NCI-H2171 treated with DMSO at 0.1 percent for 48 hours (cell line): ENCODE data around the gene HMGN3.
"Not testable (repeated sequence)": the region's sequence is repeated elsewhere in the genome, so short reads cannot be mapped to it uniquely, and the experiment has no call there.

Source experiments
- DNase-seq: peaks from one replicate; lab custom pipeline; 2025; lab: John Stamatoyannopoulos, UW

HMGN3 gene

DNA sequence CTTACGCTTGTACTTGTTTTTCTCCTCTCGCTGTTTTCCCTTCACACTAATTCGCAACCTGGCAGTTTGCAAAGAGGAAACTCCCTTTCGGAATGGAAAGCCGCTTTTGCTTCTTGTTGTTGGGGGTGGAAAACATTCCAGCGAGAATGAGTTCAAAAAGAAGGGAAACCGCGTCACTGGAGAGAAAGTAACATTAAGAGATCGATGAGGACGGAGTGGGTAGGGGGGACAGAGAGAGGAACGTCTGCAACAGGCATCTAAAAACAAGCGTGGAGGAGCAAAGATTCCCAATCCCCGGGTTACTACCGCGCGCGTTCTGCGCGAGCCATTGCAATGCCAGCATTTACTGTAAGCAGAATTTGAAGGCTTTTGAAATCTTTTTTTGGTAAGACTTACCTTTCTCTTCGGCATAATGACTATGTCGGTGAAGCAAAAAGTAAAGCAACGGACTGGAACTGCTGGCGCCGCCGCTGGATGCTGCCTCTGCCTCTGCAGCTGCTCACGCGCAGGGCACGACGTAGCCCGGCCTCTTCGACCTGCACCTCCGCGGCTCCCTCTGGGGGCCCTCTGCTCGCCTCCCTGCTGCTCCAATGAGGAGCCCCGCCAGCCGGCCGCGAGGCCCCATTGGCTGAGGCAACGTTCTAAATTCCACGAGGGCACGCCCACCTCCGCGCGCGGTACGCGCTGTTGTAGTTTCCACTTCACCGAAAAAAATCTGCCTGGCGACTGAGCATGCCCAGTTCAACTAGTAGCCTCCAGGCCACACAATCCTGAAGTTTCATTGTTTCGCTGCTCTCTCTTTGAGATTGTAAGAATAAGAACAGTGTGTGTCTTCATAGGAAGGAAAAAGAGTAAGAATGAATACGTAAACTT is at the start of gene HMGN3:
TSS of gene HMGN3 (minus strand) at position 533 of the 873 bp plus-strand sequence.
- peak; percentile 96 for DNase-seq

DNA sequence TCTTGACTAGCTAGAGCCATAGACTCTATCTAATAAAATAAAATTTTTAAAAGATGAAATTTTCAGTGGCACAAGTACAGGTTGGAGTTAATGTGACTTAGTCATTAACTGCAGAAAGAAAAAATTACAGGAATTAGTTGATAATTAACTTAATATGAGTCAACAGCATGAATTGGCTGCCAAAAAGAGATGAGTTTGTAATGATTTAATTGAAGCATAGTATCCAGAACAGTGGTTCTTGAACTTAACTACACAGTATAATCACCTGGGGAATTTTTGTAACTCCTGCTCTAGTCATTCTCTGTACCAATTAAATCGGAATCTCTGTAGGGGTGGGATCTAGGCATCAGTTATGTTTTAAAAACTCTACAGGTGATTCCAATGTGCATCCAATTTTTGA is 46.3 kb upstream of the HMGN3 start:
- DNase-seq = no peak

DNA sequence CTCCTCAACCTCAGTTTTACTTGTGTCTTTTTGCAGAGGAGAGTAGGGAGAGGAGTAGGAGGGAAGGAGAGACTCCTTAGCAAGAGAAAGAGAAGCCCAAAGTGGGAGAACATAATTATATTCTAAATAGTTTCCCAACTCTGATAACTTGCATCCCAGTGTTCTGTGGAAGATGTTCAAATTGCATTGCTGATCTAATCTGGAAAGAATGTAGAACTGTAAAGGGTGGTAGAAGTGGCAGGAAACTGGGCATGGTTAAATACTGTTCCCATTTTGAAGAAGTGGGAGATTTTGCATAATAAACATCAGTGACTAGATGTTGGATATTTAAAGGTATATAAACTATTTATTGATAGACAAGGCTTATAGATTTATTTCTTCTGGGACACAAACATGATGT is 42.6 kb upstream of the HMGN3 start:
- DNase-seq = no peak

DNA sequence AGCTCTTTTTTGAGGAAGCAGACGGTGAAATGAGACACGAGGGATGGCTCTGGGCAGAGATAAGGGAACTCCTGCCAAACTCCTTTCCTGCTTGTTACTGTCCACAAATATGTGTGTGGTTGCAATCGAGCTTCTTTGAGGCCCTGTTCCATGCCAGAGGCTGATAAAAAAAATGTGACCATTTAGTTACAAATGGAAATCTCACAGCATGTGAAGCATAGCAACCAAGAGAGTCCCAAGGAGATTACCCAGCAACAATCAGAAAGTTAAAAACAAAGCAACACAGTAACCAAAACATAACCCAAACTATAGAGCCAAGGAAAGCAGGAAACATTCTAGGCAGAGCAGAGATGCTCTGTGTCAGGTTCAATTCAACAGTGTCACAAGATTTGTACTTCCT is 35.4 kb upstream of the HMGN3 start:
- no peak for DNase-seq

DNA sequence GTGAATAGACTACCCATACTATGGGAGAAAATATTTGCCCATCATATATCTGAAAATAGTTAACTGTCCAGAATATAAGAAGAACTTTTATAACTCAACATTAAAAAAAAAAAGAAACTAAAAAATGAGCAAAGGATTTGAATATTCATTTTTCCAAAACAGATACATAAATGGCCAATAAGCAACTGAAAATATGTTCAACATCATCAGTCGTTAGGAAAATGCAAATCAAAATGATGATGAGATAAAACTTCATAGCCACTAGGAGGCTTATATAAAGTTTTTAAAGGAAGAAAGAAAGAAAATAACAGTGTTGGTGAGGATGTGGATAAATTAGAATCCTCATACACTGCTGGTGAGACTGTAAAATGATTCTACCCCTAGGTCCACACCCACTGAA is 32.6 kb upstream of the HMGN3 start:
- no peak for DNase-seq

DNA sequence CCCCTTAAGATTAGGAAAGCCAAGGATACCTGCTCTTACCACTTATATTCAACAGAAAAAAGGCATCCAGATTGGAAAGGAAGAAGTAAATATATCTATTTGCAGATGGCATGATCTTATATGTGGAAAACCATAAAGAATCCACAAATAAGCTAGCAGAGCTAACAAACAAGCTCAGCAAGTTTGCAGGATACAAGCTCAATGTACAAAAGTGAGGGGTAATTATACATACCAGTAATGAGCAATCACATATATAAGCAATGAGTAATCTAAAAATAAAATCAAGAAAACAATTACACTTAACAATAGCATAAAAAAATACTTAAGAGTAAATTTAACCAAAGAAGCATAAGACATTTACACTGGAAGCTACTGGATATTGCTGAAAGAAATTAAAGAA is 31.6 kb upstream of the HMGN3 start:
- no peak for DNase-seq

DNA sequence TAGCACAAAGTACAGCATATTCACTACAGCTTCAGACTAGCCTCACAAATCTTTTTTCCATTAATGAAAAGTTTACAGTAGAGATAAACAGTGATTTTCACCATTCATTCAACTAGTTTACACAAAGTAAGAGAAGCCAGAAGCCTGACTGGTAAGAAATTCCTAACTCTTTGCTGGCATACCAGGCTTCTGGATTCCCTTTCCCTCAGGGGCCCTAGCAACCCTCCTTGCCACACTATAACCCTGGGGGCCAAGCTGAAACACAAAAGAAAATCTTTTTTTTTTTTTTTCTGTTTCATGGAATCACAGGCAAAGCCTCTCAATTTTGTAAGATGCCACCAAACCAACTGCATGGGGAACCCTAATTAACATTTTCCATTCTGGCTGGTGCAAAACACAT is 28.9 kb upstream of the HMGN3 start:
- DNase-seq = no peak

DNA sequence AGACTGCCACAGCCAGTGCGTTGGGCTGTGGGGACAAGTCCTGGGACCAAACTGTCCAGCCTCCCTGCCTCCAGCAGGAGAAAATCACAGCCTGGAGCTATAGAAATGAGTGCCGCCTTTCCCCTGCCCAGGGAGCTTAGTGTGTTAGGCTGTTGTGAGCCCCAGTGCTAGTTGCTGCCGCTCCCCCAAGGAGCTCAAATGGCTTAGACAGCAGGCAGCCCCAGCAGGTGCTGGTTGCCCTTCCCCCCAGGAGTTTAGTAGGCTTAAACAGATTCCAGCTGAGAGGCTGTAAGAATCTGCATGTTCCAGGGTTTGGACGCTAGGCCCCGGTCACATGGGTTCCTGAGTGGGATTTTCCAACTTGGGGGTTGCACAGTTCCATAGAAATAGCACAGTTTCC is 27.2 kb upstream of the HMGN3 start:
- DNase-seq = no peak

DNA sequence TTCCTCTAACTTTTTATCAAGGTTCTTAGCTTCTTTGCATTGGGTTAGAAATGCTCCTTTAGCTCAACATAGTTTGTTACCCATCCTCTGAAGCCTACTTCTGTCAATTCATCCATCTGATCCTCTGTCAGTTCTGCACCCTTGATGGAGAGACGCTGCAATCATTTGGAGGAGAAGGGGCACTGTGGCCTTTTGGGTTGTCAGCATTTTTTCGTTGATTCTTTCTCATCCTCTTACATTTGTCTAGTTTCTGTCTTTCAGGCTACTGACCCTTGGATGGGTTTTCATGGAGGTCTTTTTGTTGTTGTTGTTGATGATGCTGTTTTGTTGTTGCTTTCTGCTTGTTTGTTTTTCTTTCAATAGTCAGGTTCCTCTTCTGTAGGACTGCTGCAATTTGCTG is 26.3 kb upstream of the HMGN3 start:
- no peak for DNase-seq

DNA sequence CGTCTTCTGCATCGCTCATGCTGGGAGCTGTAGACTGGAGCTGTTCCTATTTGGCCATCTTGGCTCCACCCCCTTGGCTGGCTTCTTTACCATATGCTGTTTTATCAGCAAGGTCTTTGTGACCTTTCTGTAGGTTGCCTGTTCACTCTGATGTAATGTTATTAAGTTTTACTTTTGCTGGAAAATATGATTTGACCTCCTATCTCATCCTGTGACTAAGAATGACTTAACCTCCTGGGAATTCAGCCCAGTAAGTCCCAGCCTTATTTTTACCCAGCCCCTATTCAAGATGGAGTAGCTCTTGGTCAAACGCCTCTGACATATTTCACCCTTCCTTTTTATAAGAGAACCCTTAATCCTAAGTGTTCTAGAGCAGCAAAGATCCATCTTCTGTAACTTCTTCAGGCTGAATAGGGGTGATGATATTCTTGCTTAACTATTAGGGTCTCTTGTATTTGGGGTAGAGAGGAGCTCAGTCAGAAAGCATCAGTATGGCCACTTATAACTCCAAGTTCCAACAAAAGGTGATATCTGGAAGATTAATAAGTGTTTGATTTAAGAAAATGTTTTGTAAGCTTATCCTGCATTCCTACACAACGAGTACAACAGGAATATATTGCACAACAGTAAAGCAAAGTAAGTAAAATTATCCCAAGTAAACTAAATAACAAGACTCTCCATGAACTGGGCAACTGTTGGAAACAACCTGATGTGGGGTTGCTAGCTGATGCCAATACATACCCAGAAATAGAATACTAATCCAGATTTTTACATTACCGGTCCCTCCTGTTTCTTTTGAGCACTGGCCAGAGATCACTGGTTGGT is 23.1 kb upstream of the HMGN3 start:
- DNase-seq = no peak

DNA sequence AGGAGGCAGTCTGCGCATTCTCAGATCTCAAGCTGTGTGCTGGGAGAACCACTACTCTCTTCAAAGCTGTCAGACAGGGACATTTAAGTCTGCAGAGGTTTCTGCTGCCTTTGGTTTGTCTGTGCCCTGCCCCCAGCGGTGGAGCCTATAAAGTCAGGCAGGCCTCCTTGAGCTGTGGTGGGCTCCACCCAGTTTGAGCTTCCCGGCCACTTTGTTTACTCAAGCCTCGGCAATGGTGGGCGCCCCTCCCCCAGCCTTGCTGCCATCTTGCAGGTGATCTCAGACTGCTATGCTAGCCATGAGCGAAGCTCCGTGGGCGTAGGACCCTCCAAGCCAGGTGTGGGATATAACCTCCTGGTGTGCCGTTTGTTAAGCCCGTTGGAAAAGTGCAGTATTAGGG is 22.3 kb upstream of the HMGN3 start:
- not testable (repeated sequence) for DNase-seq

DNA sequence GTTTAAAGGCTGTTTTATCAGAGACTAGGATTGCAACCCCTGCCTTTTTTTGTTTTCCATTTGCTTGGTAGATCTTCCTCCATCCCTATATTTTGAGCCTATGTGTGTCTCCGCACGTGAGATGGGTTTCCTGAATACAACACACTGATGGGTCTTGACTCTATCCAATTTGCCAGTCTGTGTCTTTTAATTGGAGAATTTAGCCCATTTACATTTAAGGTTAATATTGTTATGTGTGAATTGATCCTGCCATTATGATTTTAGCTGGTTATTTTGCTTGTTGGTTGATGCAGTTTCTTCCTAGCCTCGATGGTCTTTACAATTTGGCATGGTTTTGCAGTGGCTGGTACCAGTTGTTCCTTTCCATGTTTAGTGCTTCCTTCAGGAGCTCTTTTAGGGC is 20.6 kb upstream of the HMGN3 start:
- not testable (repeated sequence) for DNase-seq

DNA sequence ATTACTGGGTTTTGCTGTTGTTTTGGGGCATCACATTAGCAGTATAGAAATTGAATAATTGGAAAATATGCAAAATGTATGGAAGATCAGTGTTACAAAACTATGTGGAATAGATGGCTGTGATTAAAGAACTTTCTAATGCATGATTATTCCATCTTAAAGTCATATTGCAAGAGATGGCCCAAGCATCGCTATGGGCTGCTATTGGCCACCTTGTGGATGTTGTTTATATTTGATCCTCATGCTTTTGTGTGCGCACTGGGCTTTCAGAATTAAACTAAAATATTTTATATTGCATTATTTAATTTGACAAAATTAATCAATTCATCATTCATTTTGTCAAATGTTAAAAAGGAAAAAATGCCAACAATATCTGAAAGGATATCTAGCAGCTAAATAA is 16.1 kb upstream of the HMGN3 start:
- DNase-seq = no peak

DNA sequence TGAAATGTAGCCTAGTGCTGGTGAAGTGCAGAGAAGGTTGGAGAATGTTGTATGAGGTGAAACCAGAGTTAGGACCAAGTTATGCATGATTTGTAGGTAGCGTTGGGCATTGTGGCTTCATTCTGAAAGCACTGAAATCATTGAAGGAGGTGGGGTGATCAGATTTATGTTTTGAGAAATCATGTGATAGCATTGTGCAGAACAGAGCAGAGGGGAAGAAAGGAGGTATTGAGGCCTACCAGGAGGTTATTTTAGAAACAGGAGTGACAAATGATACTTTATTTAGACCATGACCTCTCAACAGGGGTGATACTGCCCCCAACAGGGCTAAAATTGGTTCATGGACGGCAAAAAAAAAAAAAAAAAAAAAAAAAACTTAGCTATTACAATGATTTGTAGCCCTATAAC is 15.6 kb upstream of the HMGN3 start:
- DNase-seq = no peak

DNA sequence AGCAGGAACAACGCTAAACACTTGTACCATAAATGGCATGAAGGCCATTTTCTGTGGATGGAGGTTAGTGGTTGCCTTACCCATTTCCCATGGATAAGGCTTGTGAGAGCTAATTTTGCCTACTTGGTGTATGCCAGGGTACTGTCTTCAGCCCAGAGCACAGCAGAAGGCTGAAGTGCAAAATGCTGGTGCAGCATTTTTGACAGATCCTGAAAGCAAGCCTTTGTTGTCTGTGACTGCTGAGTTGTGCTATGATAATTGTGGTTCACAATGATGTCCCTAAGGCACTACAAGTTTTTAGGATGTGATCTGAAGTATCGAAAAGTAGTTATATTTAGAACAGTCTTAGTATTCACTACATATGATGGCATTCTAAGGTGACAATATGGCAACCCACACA is 14.7 kb upstream of the HMGN3 start:
- DNase-seq = no peak

DNA sequence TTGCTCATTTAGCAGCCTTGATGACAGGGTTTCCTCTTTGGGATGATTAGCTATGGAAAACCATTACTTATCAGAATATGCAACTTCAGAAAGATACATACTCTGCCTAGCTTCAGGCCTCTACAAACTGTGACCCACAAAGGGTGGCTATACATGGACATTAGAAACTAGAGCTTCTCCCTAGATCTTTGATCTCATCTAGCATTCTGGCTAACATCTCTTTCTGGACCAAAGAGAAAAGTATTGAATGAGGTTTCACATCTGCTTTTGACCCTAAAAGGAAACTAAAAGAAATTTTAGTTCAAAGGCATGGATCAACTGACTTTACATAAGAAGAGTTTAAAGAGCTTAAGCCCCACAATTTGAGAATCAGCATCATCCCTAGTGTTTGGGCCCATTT is 12.4 kb upstream of the HMGN3 start:
- no peak for DNase-seq

DNA sequence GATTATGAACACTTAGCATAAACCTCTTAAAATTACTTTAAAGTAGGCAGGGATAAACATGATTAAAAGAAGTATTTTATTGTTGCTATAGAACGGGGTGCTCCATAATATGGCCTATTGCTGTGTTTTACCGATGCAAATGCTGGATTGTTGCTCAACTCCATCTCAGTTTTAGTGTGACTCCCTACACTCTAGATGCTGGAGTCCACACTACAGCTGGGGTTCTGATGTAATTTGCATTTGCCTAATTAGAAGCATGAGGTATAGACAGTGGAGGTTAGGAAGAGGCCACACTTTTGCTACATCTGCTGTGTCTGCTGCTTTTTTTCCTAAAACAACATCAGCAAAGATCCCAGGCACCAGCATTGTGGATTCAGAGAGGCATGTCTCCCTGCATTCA is 6.7 kb upstream of the HMGN3 start:
- DNase-seq = no peak

DNA sequence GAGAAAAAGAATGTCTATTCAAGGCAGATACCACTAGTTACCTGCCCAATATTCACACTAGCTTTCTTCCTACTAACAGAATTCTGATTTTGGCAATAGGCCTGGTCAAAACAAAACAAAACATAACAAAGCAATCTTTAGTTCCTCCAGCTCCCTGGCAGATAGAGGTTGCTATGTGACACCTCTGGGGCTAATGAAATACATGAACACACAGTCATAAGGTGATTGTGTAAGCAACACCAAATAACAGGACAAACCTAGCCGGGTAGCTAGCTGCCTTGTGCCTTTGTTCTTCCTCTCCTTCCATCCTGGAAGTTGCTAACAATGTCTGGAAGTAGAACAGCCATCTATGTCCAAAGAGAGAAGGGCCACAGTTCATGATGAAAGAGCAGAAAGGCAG is 6.0 kb upstream of the HMGN3 start:
- DNase-seq = no peak

DNA sequence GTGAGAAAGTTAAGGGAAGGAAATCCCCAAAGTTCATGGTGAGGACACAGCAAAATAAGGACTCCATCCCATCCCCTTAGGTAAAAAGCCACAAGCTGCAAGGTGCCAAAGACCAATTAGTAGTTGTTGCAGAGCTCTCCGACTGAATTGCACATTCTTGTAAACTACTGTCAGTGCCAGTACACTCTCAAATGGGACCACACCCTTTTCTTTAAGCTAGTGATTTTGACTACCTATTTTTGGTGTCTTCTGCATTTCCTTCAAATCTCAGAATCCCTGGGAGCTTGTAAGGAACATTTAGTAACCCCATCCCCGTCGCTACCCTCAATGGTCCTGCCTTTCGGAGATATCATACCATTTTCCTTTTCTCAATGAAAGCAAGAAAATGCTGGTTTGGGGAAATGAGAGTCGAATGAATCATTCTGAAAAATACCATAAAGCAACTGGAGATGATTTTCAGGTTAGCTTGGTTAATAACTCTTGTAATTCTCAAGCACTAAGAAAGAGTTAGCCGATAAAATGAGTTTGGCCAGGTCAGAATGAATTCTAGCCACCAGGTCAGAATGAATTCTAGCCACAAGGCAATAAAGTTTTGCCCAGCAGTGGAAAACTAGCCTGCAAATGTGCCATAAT is 5.2 kb upstream of the HMGN3 start:
- DNase-seq = no peak

DNA sequence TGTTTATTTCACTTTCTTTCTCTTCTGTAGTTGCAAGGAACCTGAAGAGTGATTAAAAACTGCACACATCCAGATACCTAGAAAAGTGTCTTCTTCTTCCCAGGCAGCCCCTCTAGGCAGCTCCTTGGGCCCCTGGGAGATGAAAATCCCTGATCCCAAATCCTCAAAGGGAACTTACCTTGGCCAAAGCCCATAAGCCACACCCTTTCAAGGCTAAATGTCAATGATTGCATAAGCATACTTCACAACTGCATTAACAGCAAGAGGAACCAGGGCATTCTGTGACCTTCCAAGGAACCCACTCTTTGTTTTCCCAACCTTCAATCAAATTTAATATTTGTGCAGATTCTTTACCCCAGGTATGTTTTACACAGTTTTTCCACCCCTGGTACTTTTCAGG is 4.4 kb upstream of the HMGN3 start:
- DNase-seq = no peak

DNA sequence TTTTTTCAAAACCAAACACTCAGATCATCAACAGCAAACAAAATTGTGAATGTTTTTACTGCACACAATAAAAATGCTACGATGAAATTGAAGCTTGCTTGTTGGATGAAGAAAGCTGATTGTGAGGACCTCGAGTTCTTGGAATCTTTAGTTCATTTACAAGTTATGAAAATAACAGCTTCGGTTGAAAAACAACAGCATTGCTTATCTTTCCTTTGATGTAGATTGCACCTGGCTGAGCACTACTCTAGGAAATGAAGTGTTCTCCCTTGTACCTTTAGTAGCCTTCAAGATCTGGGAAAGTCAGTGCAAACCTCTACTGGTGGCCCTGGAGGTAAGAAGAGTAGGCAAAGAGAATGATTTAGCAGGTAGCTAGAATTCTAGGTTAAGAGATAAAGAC is 2.2 kb upstream of the HMGN3 start:
- DNase-seq = no peak

DNA sequence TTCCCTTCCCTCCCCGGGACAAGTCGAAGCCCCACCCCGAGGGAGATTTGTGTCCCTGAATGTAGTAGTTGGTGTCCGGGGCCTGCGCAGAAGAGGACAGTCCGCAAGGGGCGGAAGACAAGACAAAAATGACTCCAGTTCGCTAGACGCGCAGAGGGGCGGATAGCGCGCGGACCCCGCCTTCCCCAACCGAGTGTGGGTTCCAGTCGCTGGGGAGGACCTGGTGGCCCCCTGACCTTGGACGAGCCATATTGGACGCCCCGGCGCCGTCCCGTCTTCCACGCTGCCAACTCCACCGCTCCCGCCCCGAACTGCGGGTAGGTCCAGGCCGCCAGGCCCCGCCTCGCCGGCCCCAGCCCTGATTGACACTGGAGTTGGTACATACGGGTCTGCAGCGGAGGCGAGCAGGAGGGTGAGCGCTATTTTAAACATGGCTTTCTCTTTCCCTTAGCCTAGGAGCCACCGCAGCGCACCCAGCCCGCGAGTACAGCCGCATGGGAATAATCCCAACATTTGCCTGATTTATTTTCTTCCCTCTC is 802 bp downstream of the HMGN3 start:
- DNase-seq = peak; percentile 88
